Nephron progenitor cell (in vitro differentiated cells): Measurements from ENCODE around the gene EYA2.
A peak's percentile ranks its signal among the peaks of the same experiment; 100 is the strongest.

ENCODE experiments used
- DNase-seq: peaks from one replicate; pipeline ENCODE4 v3.0.0; 2021
- H3K27ac Mint-ChIP-seq: 2 replicates; pipeline ENCODE4 v1.8.0; 2021; ENCODE audit warnings: mild to moderate bottlenecking, moderate library complexity, mixed read lengths
- H3K27me3 Mint-ChIP-seq: 2 replicates; pipeline ENCODE4 v1.8.0; 2021; ENCODE audit warnings: mild to moderate bottlenecking, low read depth, mixed read lengths; ENCODE audit not compliant: poor library complexity
- H3K36me3 Mint-ChIP-seq: 2 replicates; pipeline ENCODE4 v1.8.0; 2021; ENCODE audit warnings: low read depth, mixed read lengths
- H3K4me1 Mint-ChIP-seq: 2 replicates; pipeline ENCODE4 v1.8.0; 2021; ENCODE audit warnings: mixed read lengths
- H3K4me3 Mint-ChIP-seq: 2 replicates; pipeline ENCODE4 v1.8.0; 2021; ENCODE audit warnings: mild to moderate bottlenecking, moderate library complexity, mixed read lengths
- H3K9me3 Mint-ChIP-seq: 2 replicates; pipeline ENCODE4 v1.8.0; 2021; ENCODE audit warnings: mild to moderate bottlenecking, moderate library complexity, mixed read lengths
- TF ChIP-seq, protein P1 (sequence below): fragments of 200-600 bp; sonication (generic); IDR thresholded peaks from 2 replicates; pipeline ENCODE4 v1.5.0; 2021; ENCODE audit warnings: antibody characterized with exemption

EYA2 gene

DNA sequence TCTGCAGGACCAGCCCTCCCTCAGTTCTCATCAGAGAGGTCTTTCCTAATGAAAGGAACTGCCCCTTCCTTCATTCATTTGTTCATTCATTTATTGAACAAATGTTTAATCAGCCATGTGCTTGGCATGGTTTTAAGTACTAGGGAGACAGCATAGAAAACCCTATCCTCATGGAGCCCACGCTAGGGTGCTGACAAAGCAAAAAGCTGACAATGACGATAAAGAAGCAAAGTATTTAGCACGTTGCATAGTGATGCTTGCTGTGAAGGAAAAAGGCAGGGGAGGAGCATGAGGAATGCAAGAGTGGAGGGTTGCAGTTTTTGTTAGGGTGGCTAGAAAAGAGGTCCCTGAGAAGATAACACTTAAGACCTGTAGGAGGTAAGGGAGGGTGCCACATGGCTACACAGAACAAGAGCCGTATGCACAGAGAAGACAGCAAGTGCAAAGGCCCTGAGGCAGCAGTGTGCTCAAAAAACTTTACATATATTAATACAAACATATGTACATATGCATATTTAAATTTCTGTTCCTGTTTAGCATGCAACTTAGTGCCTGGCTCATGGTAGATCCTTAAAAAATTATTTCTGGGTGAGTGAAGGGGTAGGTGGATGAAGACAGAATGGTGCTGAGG lies 98.9 kb downstream of the EYA2 start:
- Mint-ChIP-seq H3K9me3 (no peaks in the 10 kb centered on the region), H3K27me3 (peaks cover 23% of the 10 kb centered on the region), H3K36me3 (peaks cover 4% of the 10 kb centered on the region), H3K27ac (no peak overlapping the region), H3K4me1 (peaks cover 21% of the 10 kb centered on the region), H3K4me3 (no peak overlapping the region)
- TF ChIP-seq, protein P1, sequence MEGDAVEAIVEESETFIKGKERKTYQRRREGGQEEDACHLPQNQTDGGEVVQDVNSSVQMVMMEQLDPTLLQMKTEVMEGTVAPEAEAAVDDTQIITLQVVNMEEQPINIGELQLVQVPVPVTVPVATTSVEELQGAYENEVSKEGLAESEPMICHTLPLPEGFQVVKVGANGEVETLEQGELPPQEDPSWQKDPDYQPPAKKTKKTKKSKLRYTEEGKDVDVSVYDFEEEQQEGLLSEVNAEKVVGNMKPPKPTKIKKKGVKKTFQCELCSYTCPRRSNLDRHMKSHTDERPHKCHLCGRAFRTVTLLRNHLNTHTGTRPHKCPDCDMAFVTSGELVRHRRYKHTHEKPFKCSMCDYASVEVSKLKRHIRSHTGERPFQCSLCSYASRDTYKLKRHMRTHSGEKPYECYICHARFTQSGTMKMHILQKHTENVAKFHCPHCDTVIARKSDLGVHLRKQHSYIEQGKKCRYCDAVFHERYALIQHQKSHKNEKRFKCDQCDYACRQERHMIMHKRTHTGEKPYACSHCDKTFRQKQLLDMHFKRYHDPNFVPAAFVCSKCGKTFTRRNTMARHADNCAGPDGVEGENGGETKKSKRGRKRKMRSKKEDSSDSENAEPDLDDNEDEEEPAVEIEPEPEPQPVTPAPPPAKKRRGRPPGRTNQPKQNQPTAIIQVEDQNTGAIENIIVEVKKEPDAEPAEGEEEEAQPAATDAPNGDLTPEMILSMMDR = no peak
- no peak for DNase-seq

DNA sequence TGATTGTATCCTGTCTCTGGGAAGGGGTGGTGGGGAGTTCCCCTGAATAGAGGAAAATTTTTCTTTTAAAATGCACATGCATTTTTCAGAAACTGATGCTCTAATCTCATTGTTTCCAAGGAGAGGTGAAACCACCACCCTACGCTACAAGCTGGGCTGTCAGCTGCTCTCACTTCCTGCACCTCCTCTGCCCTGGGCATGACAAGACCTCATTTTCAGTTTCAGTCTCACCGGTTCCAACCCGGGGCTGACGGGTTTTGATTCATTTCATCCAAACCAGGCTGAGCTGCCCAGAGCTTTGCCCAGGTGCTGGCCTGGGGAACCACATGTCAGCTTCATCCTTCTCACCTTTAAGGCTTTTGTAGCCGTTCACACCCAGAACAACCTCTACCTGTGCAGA lies 99.7 kb downstream of the EYA2 start:
- H3K36me3 Mint-ChIP-seq = peaks cover 4% of the 10 kb centered on the region
- no peak overlapping the region for H3K27ac Mint-ChIP-seq
- H3K4me3 Mint-ChIP-seq = no peak overlapping the region
- H3K4me1 Mint-ChIP-seq = peaks cover 24% of the 10 kb centered on the region
- no peaks in the 10 kb centered on the region for H3K9me3 Mint-ChIP-seq
- TF ChIP-seq, protein P1 = no peak
- peaks cover 29% of the 10 kb centered on the region for H3K27me3 Mint-ChIP-seq
- no peak for DNase-seq

DNA sequence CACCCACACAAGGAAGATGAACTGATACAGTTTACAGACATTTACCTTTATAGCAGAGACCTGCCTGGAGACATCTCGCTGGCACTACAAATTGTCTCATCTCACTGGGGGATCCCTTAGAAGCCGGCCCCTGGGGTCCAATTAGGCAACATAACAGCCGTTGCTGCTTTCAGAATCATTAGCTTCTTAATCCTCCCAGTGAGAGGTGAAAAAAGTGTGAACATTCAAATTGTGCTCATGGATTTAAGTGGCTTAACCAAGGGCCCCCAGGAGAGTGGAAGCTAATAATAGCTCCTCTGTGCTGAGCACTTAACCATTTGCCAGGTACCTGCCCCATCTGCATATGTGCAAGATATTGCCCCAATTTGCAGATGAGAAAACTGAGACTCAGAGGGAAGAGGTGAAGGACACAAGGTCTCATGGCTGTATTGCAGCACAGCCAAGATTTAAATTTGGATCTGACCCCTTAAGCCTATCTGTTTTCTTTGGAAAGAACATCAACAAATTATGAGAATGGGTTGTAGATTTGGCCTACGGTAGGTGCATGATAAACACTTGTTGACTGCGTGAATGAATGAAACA lies 101.0 kb downstream of the EYA2 start:
- H3K36me3 Mint-ChIP-seq = peaks cover 4% of the 10 kb centered on the region
- no peak overlapping the region for H3K4me3 Mint-ChIP-seq
- no peaks in the 10 kb centered on the region for H3K9me3 Mint-ChIP-seq
- H3K27ac Mint-ChIP-seq = no peak overlapping the region
- TF ChIP-seq, protein P1 = no peak
- DNase-seq = no peak
- H3K4me1 Mint-ChIP-seq = peaks cover 17% of the 10 kb centered on the region
- peaks cover 32% of the 10 kb centered on the region for H3K27me3 Mint-ChIP-seq

DNA sequence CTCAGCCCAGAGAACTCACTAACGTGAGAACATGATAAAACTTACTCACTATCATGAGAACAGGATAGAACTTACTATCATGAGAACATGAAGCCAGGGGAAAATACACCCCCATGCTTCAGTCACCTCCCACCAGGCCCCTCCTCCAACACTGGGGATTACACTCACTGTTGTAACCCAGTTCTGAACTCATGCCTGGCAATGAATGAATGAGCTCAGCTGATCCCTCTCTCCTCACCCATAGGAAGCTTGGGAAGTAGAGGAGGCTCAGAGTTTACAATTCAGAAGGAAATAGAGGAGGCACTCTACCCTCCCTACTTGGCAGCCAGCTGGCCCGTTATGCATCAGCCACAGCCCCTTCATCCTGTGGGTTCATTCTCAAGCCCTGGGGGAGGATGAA lies 102.5 kb downstream of the EYA2 start:
- peaks cover 8% of the 10 kb centered on the region for H3K4me1 Mint-ChIP-seq
- no peak for DNase-seq
- H3K9me3 Mint-ChIP-seq = no peaks in the 10 kb centered on the region
- peaks cover 6% of the 10 kb centered on the region for H3K36me3 Mint-ChIP-seq
- peaks cover 45% of the 10 kb centered on the region for H3K27me3 Mint-ChIP-seq
- no peak overlapping the region for H3K4me3 Mint-ChIP-seq
- TF ChIP-seq, protein P1 = no peak
- H3K27ac Mint-ChIP-seq = no peak overlapping the region

DNA sequence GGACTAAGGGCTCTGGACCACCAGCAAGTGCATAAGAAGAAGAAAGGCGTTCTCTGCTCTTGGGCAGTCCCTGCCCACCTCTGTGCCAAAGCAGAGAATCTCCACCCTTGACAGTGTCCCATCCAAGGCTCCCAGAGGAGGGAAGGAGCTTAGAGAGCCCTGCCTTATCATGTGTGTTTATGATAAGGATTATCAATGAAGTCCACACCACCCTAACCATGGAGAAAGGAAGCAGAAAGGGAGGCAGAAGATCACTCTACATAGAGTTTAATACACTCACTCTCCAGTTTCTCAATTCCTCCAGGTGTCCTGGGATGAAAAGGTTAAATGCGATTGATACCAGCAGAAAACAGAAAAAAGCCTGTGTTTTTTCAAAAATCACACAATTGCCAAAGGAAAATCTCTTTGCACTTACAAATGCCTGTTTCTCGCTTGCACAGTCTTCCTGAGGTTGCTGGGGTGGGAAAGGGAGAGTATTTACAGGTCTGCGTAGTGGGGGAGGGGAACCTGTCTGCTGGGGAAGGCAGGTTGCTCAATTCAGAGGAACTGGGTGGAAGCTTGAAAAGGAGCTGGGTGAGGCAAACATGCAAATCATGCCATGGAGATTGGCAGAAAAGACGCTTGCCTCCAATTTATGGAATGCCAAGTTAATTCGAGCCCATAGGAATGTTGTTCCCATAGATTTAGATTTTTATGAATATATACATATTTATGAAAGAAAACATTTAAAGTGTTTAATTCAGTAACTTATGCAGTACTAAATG lies 104.0 kb downstream of the EYA2 start:
- Mint-ChIP-seq H3K27me3 (peaks cover 41% of the 10 kb centered on the region), H3K4me1 (peaks cover 8% of the 10 kb centered on the region), H3K36me3 (peaks cover 6% of the 10 kb centered on the region), H3K27ac (peak overlapping the region; percentile 84), H3K4me3 (no peak overlapping the region), H3K9me3 (peaks cover 1% of the 10 kb centered on the region)
- DNase-seq = peak; percentile 16
- TF ChIP-seq, protein P1 = no peak
